ENCODE measurements around the gene TFCP2L1. TPM values are rescaled to one million over a fixed set of nuclear protein-coding genes. Genes with fewer than 3 reads are reported as not detected.

Gene TFCP2L1
- total RNA-seq, 1 donor from 2014 or later = 139 TPM

DNA sequence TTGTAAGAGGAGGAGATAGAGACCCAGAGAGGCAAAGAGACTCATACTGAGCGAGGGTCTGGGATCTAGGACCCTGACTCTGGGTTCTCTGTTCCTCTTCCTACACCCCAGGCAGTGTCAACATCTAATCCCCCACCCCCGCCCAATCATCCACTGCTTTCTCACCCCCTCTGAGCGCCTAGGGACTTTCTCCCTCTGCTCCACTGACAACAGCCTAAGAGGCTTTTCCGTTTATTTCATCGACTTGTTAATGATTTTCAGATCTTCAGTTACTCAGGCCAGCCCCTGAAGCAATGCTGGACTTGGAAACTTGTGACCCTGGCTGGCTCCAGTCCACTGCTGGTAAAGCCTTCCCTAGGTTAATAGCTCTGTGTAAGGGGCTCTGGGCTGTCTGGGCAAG, 65.1 kb downstream of the TFCP2L1 start:
- peak; percentile 91 for DNase-seq (ENCODE audit: low read depth)

DNA sequence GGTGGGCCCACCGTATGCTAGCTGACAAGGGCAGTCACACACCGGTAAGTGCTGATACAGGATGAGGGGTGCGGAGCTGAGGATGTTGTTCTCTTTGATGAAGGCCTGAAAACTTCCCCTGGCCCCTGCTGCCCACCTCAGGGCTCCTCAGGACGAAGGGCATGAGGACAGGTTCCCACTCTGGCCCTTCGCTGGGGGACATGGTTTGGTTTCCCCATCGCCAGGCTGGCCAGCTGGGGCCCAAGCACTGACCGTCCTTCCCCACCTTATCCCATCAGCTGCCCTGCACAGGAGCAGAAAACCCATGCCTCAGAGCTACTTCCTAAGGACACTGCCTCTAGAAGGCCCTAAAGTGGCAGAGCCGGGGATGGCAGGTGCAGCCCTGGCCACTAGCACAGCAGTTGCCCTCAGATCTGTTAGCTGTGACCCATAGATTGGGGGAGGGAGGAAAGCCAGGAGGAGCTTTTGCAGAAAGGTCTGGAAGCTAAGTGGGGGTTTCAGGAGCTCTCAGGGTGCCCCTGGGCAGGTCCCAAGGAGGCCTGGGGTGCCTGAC, 66.5 kb downstream of the TFCP2L1 start:
- no peak for DNase-seq (ENCODE audit: low read depth)

DNA sequence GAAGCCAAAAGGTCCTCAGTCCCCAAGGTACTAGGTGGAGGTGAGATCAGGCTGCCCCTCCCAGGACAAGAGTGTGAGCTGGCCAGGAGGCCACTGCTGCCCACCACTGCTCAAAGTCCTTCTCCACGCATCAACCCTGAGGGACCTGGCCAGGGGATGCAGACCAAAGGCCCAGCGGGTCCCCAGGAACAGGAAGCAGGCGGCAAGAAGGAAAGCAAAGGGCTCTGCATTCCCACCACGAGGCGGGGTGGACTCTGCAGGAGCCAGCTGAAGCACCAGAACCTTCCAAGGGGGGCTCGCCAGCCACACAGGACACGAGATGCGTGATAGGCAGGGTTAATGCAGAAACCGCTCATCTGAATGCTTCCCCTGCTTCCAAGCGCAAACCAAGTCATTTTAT, 67.4 kb downstream of the TFCP2L1 start:
- DNase-seq (ENCODE audit: low read depth) = no peak

DNA sequence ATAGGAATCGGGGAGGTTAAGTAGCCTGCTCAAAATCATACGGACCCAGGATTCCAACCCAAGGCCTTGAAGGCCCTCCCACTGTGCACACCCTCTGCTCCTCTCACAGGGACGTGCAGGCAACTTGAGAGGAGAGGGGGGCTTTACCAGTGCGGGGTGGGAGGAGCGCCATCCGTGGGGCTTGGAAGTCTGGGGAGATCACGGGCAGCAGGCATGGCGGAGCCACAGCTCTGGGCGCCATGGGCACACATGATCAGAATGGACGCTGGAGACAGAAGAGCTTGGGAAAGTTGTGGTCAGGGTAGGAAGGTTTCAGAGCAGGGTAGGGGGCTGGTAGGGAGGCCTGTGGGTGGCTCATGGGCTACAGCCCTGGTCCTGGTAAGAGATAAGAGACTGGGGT, 70.7 kb downstream of the TFCP2L1 start:
- no peak for DNase-seq (ENCODE audit: low read depth)

DNA sequence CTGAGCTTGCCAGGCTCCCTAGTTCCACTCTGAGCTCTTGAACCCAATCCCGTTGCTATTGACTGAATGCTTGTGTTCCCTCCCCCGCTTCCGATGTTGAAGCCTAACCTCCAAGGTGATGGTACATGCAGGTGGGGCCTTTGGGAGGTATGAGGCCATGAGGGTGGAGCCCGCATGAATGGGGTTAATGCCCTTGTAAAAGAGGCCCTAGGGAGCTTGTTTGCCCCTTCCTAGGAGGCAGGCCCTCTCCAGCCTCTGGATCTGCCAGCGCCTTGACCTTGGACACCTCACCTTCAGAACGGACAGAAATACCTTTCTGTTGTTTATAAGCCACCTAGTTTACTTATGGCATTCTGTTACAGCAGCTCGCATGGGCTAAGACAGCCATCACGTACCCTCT, 71.6 kb downstream of the TFCP2L1 start:
- no peak for DNase-seq (ENCODE audit: low read depth)

DNA sequence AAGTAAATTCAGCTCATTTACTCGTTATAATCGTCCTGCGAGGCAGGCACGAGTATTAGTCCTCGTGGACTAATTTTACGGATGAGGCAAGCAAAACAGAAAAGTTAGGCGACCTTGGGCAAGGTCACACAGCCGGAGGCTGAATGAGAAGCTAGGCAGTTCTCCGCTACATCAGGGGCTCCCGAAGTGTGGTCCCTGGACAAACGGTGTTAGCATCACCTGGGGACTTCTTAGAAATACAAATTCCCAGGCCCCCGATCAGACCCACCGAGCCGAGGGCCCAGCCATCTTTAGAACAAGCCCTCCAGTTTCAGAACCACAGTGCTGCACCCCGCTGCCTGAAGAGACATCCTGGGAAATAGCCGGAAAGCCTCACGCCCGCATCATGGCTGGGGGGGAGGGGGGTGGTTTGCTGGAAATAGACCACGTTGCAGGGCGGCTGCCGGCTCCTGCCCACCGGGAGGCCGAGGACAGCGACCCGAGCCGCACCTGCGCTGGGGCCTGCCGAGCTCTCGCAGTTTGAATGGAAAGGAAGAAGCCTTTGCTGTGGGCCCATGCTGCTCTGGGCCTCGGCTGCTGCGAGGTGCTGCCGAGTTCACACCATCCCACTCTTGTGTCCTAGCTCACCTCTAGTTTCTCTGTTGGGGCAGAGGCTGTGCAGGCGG, 72.2 kb downstream of the TFCP2L1 start:
- DNase-seq (ENCODE audit: low read depth) = no peak

DNA sequence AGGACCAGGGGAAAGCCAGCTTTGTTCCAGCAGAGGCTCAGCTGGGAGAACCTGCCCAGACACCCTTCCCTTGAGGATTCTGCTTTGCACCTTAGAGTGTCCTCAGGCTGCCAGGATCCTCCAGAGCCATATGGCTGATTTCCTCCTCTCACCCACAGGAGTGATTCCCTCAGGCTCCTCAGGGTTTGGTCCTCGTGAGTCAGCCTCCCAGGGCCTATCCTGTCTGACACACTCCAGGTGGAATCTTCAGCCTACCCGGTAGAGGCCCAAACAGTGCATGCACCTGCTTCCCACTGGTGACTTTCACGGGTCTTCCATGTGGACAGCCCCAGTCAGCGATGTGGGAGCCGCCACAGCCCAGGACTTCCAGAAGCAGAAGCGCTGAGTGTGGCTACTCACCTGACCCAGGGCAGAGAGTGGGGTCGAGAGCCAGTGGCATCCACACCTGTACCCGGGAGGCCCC, 73.3 kb downstream of the TFCP2L1 start:
- DNase-seq (ENCODE audit: low read depth) = peak; percentile 49

DNA sequence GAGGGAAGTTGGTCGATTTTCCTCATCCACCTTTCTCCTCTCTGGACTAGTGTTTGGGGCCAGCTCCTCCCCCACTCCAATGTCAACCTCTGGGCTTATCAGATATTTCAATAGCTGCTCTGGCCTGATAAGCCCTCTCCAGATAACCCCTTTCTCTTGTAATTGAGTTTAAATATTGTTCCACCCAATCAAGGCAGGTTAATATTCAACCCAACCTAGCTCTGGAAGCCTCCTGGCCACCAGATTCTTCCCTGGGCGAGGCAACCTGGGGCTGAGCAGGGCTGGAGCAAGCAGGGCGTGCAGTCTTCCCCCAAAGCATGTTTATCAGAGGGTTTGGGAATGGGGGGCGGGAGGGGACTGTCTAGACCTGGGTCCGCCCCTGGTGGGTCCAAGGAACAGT, 73.8 kb downstream of the TFCP2L1 start:
- peak; percentile 57 for DNase-seq (ENCODE audit: low read depth)

DNA sequence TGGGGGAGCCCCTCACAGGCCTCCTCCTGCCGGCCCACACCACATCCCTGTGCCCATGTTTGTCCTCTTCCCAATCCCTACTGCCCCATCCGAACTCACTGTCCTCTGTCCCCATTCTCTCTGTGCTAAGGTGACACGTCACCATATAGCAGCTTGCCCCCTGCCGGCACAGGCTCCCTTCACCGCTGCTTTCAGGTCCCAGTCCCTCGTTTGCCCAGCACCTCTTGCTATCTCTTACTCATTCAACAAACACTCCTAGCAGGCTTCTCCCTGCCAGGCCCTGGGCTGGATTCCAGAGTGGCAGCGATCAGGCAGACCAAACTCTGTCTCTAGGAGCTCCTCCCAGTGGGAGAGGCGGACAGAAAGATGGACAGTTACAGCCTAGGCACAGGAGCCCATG, 74.3 kb downstream of the TFCP2L1 start:
- peak; percentile 44 for DNase-seq (ENCODE audit: low read depth)

DNA sequence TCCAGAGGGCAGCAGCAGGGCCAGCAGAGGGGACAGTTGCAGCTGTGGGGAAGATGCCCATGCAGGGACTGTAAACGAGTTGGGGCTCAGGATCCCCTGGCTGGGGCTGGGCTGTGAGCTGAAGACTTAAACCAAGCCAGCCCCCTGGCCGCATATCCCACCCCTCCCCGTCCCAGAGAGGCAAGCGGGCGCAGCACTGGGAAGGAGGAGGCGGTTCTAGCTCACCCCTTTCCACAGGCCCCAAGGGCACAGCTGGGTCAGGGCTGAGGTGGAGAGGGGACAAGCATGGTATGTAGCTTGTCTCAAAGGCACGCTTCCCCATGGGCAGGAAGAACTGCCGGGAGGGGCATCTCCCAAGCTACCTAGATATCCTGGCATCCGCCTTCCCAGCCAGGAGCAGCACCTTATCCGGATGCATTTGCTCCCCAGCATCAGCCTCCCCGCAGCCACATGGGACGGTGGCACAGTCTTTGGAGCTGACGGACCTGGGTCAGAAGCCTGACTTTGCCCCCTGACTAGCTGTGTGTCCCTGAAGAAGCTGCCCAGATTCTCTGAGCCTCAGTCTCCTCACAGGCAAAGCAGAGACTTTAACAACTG, 75.9 kb downstream of the TFCP2L1 start:
- no peak for DNase-seq (ENCODE audit: low read depth)

DNA sequence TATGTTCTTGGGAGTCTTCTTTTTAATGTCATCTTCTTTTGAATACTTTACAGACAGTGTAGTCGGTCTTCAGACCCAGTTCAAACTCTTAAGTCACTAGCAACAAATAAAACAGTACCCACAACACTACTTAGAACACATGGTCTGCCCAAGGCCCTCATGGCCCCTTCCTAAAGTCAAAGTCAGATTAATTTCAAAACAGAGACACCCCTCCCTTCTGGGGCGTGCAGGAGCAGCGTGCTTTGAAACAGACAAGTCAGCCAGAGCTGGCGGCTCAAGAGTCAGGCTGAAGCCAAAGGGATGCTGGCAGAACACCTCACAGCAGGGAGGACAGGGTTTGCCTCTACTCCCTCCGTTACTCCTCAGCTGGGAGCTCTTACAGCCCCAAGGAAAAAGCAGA, 77.5 kb downstream of the TFCP2L1 start:
- DNase-seq (ENCODE audit: low read depth) = no peak

DNA sequence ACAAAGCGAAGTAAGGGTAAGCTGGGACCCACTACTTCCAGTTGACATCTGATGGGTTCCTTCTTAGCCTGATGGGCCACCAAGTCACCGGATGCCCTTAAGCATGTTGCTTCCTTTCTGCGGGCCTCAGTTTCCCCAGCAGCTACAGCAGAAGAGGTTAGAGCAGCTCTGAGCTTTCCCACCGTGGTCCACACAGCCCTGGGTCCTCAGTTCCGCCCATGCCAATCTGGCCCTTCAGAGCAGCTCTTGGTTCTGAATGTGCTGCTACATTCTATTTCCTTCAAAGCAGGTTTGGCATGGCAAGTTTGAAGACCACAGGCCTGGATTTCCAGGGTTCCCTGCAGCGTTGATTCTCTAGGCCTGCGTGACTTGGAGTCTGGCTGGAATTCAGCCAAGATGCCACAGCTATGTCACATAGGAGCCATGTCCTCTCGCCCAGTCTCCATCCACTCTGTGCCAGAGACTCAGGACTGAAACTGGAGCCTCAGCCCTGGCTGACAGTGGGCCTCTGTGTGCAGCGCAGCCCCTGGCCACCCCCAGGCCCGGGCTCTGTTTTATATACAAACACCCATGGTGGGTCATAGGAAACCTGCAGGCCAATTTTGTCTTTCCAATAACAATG, 79.6 kb downstream of the TFCP2L1 start:
- DNase-seq (ENCODE audit: low read depth) = peak; percentile 43

DNA sequence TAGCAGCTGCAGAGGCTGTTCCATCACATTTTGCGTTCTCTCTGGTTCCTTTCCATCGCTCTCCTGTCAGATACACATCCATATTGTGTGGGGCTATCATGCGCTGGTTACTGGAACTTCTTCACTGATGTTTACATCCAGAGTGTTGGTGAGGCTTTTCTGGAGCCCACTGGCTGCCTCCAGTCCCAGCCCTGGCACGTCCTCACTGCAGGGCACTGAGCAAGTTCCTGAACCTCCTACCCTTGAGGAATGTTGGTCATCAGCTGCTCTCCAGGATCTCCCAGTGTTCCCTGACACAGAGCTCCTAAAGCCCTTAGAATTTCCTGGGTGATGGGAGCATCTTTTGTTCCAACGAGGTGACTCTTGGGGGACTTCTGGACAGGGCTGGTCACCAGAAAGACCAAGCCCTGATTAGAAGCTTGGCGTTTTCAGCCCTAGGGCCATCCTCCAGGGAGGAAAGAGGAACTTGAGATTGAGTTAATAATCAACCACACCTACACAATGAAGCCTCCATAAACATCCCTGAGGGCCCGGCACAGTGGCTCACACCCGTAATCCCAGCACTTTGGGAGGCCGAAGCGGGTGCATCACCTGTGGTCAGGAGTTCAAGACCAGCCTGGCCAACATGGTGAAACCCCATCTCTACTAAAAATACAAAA, 81.3 kb downstream of the TFCP2L1 start:
- peak; percentile 60 for DNase-seq (ENCODE audit: low read depth)

DNA sequence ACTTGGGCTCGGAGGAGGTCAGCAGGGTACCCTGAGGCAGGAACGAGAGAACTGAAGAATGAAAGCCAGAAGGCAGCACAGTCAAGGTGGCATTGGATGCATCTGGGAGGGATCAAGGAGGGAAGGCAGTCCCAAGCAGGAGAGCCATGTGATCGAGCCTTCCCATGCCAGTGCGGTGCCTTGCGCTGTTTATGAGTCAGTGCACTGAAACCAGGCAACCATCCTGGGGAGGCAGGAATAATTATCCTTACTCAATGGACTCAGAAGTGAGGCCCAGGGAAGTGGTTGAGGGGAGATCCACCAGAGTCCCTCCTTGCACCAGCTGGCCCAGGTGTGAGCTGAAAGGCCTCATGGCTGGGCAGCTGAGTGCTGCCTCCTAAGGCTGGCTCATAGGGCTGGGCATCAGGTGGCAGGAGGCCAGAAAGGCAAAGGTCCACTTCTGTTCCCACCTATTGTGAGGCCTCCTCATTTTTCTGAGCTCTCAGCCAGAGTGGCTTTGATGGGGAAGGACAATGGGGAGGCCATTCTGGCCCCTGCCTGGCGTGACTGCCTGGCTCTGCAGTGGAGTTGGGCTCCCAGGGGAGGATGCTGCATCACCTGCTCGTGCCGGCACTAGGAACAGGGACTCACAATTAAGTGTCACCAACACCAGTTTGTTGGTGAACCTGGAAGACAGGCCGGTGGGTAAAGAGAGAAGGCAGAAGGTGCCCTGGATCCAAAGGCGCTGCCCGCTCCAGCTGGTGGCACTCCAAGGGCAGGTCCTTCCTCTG, 82.3 kb downstream of the TFCP2L1 start:
- peak; percentile 74 for DNase-seq (ENCODE audit: low read depth)

DNA sequence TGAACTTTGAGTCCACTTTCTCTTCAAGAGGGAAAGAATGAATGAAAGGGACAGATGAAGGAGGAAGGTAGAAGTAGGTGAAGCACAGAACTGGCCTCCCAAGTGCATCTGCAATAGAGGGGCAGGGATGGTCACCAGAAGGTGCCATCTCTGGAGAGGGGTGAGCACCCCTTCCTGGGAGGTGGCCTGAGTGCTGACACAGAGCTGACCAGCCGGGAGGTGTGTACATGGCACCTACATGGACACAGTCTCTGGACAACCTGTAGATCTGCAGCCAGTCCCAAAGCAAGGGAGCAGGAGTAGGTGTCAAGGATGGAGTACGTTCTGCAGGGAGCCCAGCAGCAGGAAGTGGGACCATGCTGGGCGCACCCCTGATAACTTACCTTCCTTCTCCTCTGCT, 83.2 kb downstream of the TFCP2L1 start:
- no peak for DNase-seq (ENCODE audit: low read depth)

DNA sequence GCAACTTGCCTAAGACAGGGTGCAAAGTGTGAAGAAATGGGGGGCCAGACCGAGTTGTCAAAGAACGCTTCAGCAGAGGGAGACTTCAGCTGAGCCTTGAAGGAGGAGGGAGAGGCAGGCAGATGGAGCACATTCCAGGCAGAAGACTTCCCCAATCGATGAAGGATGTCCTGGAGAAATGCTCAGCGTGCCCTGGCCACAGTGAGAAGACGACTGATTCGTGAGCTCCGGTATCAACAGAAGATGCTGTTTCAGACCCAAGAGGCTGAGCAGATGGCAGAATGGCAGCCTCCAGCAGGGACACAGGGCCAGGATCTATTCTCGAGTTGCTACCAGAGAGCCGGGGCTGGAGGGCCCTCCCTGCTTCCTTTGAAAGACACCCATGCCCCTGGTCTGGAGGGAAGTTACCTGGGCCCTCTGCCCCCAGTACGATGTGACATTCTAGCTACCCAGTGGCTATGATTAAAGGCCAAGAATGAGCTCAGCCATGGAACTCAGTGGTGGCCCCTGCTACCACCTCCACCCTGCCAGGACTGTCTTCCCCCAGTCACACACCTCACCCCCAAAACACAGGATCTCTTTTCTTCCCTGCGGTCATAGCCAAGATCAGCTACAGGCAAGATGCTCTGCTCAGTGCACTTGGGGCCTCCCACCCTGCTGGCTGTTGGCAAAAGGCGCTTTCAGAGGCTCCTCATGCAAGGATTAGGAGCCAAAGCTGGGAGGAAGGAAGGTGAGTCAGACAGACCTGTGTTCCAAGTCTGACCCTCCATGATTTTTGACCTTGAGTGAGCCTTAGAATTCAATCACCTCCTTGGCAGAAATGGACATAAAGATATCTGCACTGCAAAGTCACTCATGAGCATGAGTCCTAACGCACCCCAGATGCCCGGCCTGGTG, 84.3 kb downstream of the TFCP2L1 start:
- DNase-seq (ENCODE audit: low read depth) = no peak

DNA sequence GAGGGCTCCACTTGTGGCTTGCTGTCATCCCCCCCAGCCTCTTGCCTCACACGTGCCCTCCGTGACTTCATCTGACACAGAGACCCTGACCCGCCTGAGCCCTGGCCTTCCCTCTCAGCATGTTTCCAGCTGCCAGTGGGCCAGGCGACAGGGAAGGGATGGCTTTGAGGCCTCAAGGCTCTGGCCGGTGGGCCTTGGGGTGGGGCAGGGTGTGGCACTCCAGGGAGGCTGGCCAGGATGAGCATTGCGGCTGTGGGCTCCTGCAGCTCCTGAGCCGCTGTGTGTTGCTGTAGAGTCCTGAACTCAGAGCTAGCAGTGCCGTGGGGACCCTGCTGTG, 85.0 kb downstream of the TFCP2L1 start:
- no peak for DNase-seq (ENCODE audit: low read depth)

DNA sequence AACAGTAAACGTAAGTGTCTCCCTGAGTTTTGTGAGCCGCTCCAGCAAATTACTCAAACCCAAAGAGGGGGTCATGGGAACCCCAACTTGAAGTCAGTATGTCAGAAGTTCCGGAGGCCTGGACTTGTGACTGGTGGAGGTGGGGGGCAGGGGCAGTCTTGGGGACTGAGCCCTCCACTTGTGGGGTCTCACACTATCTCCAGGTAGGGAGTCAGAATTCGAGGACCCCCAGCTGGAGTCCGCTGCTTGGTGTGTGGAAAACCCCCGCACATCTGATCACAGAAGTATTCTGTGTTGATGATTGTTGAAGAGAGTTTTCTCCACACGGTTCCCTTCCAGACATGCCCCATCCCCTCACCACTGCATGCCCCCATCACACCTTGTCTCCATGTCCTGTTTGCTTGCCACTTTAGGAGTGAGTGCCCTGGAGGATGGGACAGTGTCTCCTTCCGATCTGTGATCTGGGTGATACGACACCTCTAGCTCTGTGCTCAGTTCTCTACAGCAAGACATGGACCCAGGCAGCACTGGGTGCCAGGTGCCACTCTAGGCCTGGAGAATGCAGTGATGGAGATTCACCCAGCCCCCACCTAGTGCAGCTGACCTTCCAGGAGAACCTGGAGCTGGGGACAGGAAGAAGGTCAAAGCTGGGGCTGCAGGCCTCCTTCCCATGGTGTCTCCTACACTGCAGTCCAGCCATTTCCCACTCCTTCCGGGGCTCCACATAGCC, 85.6 kb downstream of the TFCP2L1 start:
- DNase-seq (ENCODE audit: low read depth) = no peak

DNA sequence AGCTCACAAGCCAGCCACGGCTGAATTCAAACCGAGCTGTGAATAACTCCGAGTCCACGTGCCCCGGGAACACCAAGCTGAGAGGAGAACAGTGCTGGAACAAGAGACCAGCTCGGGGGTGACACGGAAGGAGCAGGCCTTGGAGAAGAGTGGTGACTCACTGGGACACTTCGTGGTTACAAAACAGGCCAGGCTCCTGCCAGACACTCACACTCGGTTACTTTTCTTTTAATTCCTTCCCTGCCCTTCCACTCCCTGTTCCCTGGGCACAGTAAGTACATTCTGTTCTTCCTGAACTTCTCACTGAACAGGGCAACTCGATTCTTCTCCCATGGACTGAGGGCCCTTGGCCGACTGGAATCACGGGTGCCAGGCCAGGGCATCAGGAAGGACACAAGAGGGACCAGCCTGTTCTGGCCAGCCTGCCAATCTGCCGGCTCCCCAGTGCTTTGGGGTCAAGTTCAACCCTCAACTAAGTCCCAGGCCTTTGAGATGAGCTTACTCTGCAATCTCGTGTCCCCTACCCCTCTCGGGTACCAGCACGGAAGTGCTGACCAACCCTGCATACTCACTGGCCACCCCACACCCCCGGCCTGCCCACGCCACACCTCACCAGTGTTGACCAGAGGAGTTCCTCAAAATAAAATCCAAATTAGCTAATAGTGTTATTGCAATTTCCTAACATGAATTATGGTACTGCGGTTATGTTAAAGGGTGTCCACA, 87.5 kb downstream of the TFCP2L1 start:
- peak; percentile 97 for DNase-seq (ENCODE audit: low read depth)

DNA sequence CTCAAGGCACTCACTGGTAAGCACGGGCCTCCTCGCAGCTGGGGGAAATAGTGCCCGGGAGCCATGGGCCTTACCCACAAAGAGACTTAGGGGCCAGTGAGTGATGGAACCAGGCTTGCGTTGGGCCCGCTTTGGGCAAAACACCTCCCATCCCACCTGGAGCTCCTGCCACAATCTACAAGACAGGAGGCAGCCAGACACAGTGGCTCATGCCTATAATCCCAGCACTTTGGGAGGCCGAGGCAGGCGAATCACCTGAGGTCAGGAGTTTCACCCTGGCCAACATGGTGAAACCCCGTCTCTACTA, 88.2 kb downstream of the TFCP2L1 start:
- DNase-seq (ENCODE audit: low read depth) = no peak
